Medulla oblongata (tissue), 1 donor: Measurements from ENCODE around the gene MICAL3.

ENCODE experiments used
- DNase-seq: peaks from one replicate; pipeline ENCODE4 v3.0.0-alpha.2; 2015; ENCODE audit errors: extremely low spot score

Gene MICAL3

DNA sequence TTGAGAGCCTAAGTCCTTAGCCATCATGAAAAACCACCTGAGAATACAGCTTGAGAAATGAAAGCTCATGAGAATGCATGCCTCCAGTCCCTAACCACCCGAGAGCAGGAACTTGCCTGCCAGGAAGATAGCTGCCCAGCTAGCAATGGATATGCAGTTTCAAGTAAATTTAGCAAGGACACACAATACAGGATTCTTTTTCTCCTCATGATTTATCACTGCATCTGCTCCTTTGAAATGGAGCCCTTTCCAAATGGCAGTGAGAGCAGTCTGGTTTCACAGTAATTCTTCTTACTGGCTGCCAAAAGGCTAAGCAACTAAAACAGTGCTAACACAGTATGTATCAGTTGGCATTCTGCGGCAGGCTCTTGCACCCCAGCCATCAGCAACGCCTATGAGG is 109.9 kb downstream of the MICAL3 start:
- peak; percentile 64 for DNase-seq

DNA sequence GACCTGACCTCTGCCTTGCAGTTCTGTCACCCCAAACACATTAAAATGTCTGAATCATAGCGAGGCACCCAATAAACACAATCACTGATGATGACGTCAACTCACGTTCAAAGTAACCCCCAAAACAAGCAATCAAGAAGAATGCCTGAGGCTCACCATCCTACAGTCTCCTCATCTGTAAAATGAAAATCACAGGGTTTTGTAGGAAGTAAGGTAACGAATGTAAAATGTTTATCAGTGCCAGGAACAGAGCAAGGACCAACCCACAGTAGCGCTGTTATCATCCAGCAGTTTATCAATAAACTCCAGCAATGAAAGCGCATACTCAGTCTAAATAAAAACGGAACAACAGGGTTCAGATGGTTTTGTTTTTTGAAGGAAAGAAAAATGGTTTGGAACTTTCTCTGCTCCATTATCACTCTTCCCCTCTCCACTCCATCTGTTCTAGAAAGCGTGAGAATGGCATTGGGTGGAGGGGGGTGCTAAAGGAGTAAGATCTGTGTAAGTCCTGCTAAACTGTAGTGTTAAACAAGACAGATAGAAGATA is 110.5 kb downstream of the MICAL3 start:
- DNase-seq, result no peak

DNA sequence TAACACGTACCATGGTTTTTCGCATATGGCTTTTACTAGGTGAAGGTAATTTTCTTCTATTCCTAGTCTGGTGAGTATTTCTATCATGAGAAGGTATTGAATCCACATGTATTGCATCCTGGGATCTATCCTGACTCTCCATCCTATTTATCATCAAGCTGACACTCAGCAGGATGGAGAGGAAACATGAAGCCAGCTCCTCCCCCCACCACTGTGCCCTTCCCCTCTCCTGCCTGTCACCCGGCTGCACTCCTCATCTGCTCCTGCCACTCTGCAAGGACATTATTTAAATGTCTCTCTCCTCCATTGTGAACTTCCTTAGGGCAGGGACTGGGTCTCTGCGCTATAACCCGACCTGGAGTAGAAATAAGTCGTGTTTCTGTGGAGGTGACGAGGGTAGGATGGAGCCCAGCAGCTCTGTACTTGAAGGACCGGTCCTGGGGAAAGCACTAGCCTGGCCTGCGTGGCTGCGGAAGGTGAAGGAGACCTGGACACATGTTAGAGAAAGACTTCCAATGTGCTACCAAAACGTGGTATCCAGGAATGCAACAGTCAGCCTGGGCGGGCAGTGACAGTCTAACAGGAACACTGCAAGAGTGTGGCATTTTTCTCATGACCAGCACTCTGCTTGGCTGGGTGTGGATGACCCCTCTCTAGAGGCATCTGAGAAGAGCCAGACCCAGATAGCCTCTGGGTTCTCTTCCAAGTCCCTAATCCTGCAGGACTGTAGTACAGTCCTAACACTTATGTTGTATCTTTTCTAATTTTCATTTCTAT is 111.2 kb downstream of the MICAL3 start:
- DNase-seq, result no peak

DNA sequence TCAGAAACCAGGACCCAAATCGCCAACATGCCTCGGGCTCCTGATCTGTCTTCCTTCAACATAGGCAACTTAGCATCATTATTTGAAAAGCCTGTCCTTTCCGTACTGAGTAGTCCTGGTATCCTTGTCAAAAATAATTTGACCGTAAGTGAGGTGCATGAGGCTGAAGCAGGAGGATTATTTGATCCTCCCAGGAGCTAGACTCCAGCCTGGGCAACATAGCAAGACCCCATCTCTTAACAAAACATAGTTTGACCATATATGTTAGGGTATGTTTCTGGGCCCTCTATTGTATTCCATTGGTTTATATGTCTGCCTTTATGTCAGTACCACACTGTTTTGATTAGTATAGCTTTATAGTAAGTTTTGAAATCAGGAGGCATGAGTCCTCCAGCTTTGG is 112.5 kb downstream of the MICAL3 start:
- DNase-seq, result no peak

DNA sequence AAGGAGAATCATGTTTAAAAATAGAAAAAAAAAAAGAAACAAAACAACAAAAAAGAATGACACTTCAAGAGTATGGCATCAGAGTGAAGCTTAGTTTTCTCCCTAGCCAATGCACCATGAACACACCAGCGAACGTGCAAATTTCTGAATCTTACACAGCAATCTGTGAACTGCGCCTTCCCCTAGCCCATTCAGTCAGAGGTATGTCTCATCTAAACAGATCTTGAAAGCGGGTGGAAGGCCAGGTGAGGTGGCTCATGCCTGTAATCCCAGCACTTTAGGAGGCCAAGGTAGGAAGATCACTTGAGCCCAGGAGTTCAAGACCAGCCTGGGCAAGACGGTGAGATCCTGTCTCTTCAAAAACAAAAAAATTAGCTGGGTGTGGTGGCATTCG is 113.1 kb downstream of the MICAL3 start:
- DNase-seq, result no peak

DNA sequence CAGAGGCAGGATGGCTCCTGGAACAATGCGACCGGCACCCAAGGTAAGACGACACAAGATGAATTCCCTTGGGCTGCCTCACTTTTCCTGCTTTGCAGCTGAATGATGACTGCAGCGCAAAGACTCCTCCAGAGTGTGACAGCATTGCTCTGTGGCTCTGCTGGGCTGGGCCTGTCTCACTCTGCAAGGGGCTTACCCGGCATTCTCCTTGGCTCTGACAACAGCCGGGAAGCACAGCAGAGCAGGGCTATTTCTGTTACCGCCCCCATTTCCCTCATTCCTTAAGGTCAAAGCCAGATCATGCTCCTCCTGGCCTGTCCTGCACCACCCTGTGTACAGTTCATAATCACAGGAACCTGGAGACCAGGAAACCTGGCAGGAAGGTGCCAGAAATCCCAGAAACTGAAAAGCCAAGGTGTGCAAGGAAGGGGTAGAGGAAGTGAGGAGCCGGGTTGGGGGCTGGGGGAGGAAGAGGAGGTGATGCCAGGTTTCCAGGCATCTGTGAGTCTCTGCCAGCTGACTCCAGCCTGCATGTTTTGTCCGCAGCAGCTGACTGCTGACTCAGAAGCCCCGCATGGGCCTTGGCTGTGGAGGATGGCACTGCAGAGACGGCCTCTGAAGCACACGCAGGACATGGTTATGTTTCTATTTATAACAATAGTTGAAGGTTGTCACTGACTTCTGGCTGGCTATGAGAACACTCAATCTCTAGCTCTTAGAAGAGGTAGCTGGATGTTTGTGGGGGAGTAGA is 113.6 kb downstream of the MICAL3 start:
- peak; percentile 90 for DNase-seq

DNA sequence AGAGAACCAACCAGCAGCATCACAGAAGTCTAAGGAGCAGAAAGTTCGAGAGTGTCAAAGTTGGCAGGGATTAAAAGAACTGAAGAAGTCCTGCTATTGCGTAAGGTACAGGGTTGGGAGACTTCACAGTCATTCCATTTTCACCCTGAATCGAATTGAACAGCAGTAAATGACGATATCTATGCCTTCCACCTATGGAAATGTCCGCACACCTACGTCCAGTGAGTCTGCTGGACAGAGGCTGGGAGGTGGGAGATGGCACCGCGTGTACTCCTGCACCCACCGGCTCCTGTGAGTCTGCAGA is 116.7 kb downstream of the MICAL3 start:
- DNase-seq, result no peak

DNA sequence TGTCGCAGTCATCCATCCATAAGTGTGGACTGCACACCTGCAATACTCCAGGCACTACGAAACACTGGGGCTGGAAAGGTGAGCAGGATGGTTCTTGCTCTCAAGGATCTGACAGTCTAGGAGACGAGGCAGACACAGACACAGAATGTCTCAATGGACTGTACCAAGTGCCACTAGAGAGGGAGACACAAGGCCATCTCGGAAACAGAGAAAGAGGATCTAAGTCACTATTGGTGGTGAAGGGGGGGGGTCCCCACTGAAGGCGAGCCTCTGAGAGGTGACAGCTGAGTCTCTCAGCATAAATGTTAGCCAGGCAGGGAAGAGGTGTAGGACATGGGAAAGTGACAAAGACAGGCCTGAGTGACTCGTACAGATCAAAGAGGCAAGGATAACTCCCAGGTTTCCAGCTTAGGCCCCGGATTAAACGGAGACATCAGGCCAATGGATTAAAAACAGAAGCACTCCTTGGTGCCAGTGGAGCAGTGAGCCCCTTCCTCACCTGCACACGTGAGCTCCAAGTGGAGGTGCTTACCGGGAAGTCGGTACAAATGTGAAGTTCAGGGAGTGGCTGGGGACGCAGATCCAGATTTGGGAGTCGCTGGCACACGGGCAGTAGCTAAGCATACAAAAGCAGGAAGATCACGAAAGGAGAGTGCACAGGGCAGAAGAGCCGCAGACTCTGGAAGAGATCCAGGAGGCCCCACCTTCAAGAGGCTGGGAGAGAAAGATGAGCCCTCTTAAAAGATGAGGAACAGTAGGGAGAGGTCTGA is 117.2 kb downstream of the MICAL3 start:
- DNase-seq, result no peak

DNA sequence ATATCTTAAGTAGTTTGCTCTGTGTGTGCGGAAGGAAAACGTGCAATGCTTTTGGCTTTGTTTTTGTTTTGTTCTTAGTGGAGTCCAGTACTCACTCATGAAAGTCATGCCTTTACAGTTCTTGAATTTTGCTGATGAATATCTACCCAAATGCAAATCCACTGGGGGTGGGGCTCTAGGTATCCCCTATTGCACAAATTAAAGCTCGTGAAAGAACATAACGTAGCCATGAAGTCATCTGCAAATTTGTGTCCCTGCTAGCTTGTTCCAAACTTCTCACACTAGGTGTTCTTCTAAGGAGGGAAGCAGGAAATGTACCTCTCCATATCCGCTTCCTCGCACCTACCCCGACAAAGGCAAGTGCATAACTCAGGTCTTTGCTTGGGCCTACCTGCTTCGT is 118.9 kb downstream of the MICAL3 start:
- no peak for DNase-seq

DNA sequence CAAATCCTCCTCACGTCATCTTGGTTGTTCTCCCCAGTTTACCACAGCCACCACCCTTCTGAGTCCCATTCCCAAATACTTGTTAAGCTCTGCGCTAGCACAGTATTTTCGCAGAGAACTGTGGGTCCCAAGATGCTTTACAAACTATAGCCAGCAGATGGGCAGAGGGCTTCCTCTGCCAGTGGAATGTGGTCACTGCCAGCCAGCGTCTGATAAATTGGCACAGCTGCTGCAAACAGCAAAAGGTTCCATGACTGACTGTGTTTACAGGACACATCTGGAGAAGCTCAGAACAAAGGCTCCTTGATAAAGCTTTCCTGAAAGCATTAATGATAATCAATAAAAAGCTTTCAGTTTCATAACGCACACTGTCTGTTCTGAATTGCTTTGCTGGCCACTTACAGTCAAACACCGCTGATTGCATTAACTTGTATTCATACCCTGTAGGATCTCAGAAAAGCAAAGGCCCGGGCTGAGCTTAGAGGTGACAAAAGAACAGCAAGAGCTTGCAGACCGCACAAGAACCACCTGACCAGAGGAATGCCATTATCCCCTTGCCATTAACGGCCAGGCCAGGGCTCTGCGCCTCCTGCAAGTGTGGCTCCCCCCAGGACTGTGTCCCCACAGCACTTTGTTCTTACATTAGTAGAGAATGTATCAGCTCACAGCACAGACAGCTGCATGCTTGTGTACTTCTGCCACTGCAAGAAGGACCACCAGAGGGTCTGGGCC is 120.6 kb downstream of the MICAL3 start:
- peak; percentile 56 for DNase-seq

DNA sequence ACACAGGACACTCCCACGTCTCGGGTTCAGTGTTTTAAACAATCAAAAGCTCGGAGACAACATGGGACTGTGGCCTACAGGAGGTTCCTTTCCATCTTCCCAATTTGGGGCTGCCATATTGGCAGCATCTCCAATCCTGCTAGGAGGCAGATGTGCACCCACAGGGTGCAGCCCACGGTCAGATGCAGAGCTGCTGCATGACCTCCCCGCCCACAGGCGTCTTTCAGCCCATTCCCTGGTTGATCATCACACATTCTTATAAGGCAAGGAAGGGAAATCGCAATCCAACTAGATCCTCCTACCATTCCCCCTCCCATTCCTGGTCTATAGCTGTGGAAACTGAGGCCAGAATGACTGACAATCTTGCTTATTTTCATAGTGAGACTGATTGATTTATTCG is 121.4 kb downstream of the MICAL3 start:
- no peak for DNase-seq

DNA sequence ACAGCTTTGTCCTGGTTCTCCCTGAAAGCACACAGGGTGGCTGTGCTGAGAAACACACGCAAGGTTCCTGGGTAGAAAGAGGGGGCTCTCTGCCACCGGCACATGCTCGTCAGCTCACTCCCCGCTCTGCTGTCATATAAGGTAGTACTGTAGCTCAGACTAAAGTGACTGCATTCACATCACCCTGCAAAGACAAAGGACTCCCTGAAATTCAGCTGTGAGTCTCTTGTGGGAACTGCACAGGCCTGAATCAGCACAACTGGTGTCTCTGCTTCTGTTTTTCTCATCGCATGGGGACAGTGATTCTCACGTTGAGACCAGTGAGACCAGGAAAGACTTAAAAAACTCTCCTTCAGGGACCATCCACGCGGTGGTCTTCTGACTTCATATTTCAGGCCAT is 126.0 kb downstream of the MICAL3 start:
- peak; percentile 56 for DNase-seq

DNA sequence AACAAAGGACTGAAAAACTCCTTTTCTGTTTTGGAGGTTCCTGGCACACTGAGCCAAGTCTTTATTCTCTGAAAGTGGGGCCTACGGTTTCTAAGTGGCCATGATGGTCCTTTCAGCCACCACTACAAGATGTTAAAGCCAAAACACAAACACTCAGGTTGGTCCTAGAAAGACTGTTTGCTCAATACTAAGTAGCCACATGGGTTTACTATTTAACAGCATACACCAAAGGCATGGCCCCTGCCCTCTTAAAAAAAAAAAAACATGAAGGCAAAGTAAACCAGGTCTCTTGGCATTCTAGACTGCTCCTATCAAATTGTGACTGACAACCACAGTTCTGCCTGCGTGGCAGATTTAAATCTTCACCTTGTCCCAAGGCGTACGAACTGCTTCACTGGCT is 126.5 kb downstream of the MICAL3 start:
- DNase-seq, result no peak

DNA sequence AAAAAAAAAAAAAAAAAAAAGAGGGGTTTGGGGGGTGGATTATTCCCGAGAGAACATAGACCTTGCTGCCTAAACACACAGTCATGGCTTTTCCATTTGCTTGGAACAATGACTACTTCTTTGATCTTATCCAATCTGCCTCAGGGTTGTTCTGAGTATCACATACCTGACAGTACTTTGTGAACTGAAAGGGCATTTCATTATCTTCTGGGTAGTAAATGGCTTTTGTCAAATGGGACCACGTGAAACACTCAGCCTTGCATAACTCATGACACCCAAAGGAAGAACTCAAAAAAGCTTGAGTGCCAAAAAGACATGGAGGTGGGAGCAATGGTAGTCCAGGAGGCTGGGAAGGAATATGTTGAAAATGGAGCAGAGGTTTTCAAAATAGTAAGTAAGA is 126.9 kb downstream of the MICAL3 start:
- no peak for DNase-seq

DNA sequence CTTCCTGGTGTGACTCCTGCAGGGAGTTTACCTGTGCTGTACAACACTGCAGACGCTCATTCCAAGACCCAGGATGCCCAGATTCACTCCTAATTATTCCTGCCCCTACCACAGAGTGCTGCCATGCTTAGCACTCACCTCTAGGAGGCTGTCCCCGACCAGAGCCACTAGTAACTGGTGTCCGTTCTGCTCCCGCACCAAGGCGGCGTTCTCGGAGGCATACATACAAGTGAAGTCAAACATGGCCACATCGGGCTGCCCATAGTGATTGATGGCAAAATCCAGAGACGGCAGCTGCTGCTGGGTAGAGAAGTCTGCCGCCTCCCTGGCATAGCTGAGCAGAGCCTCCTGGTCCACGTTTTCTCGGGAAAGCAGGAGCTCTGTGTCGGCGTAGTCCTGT is 127.8 kb downstream of the MICAL3 start:
- peak; percentile 66 for DNase-seq

DNA sequence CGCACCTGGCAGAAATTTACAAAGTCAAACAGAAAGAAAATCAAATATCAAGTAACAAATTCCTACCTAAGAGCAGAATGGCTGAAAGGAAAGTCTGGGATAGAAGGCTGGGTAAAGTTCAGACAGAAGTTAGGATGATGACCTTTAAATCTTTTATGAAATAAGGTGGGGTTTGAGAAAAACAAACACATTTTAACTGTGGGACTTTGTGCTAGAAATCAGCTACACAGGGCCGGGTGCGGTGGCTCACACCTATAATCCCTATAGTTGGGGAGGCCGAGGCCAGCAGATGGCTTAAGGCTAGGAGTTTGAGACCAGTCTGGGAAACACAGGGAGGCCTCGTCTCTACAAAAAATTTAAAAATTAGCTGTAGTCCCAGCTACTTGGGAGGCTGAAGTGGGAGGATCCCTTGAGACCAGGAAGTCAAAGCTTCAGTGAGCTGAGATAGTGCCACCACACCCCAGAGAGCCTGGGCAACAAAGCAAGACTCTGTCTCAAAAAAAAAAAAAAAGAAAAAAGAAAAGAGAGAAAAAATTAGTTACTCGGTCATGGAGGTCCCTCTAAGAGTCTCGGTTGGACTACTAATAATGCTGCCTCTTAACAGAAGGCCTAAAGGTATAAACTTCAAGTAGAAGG is 130.3 kb downstream of the MICAL3 start:
- DNase-seq, result no peak

DNA sequence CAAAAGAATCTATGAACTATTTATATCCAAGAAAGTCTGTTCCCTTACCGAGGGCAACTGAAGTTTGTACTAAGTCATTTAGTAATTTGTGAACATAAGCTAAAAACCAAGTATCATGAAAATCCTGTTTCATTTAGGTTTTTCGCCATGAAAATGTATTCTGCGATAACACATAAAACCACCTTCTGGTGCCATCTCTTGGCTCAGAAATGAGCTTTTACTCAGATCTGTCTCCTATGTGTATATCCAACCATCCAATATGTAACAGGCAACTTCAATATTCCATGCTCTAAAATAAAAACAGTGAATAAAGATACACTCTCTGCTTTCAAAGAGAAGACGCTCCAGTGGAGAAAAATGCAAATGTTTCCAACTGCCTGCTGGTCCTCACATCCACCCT is 132.0 kb downstream of the MICAL3 start:
- no peak for DNase-seq

DNA sequence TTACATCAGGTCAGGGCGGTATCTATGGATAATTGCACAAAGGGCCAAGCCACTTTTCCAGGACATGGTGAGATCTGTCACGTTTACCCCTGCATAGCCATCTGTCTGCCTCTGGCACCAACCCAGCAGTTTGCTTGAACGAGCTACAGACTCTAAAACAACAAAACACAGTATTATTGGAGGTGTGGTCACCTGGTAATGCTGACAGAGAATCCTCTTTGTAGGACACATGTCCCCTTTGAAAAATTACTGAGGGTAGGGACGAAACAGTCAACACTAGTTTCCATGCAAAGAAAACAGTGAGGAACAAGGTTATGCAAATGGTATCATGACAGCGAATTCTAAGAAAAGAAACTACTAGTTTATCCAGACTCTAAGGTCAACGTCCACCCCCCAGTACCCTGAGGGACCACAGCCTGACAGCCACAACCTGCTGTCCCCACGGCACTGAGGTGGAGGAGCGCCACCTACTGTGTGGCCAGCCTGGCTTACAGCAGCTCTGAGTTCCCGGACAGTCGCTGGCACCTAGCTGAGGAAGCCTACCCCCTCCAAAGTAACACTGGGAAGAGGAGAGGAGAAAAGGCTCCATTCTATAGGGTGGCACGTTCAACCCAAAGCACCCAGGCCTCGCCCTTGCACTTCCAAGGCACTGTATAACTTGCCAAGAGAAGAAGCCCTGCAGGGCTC is 132.7 kb downstream of the MICAL3 start:
- DNase-seq, result peak; percentile 77

DNA sequence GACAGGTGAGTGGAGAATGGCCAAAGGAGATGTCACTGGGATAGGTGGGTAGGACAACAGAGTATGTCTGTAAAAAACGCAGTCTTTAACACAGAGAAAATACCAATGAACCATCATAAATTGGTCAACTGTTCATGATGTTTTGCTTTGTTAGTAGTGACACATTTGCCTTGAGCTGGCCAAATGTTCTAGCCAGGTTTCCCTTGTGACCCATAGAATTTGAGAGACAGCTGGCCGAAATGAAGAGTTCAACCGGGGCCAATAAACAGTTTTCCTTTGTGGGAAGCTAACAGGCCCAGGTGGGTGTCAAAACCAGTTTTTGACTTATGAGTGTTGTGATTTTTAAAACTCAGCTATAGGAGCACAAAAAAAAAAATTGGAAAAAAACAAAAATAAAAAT is 133.5 kb downstream of the MICAL3 start:
- DNase-seq, result peak; percentile 58

DNA sequence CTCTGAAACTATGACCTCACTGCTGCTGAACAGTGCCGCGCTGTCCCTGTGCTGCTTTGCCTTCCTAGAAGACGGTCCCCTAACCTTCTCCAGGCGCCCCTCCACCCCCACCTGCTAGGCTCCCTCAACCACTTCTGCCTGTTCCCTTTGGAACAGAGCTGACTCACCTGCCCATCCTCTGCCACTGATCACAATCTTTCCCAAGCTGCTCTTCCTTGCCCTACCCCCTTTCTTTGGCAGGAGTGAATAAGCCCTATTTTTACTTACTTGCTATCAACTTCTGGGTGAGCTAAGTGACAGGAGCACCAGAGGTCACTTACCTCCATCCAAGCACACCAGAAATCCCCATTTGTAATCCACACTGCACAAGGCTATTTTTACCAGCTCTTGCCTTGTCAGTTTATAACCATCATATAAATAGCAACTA is 134.1 kb downstream of the MICAL3 start:
- no peak for DNase-seq

DNA sequence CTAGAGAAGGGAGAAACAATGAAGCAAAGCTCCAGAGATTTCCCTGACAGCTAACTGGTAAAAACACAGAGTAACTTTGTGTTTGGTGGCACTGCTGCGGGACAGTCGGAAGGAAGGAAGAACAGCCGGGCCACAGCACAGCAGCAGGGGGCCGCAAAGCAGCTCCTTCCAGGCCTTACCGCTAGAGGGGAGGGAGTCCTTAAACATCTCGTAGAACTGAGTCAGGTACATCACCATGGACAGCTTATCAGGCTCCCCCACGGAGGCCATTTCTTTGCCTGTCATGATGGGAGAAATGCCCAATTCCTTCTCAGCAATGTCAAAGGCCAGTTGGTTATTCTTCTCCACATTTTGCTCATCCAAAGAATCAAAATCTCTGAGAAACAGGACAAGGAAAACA is 135.5 kb downstream of the MICAL3 start:
- no peak for DNase-seq
